Smooth muscle cell (in vitro differentiated cells): ENCODE data around the gene DAAM1. TPM values are rescaled to one million over a fixed set of nuclear protein-coding genes. Genes with fewer than 3 reads are reported as not detected.

Experiments used
- DNase-seq: peaks from one replicate; lab custom pipeline; 2025; ENCODE audit not compliant: unreplicated experiment; lab: John Stamatoyannopoulos, UW
- H2AFZ ChIP-seq: fragments of 200-600 bp; sonication (generic); 2 replicates; pipeline ENCODE4 v1.6.0; 2016; ENCODE audit warnings: antibody characterized with exemption, low read depth, mild to moderate bottlenecking
- H3F3A ChIP-seq: fragments of 200-600 bp; sonication (generic); 2 replicates; pipeline ENCODE4 v1.6.0; 2017; ENCODE audit warnings: antibody characterized with exemption, low read depth
- H3K27ac ChIP-seq: fragments of 200-600 bp; sonication (generic); 2 replicates; pipeline ENCODE4 v1.5.1; 2016; ENCODE audit warnings: low read depth, mild to moderate bottlenecking
- H3K27me3 ChIP-seq: fragments of 200-600 bp; sonication (generic); 2 replicates; pipeline ENCODE4 v1.6.1; 2016; ENCODE audit warnings: low read depth, mild to moderate bottlenecking
- H3K36me3 ChIP-seq: fragments of 200-600 bp; sonication (generic); 2 replicates; pipeline ENCODE4 v1.5.1; 2016; ENCODE audit warnings: low read depth
- H3K4me1 ChIP-seq: fragments of 200-600 bp; sonication (generic); 2 replicates; pipeline ENCODE4 v1.5.1; 2016; ENCODE audit warnings: low read depth
- H3K4me2 ChIP-seq: fragments of 200-600 bp; sonication (generic); 2 replicates; pipeline ENCODE4 v1.6.0; 2016; ENCODE audit warnings: mild to moderate bottlenecking
- H3K4me3 ChIP-seq: fragments of 200-600 bp; sonication (generic); 2 replicates; pipeline ENCODE4 v1.5.1; 2016; ENCODE audit warnings: mild to moderate bottlenecking
- H3K79me2 ChIP-seq: fragments of 200-600 bp; sonication (generic); 2 replicates; pipeline ENCODE4 v1.6.0; 2016; ENCODE audit warnings: low read depth, mild to moderate bottlenecking
- H3K9ac ChIP-seq: fragments of 200-600 bp; sonication (generic); 2 replicates; pipeline ENCODE4 v1.6.0; 2016; ENCODE audit warnings: low read depth
- H3K9me3 ChIP-seq: fragments of 200-600 bp; sonication (generic); replicated peaks from 2 replicates; pipeline ENCODE4 v1.5.1; 2016; ENCODE audit warnings: low read depth
- H4K20me1 ChIP-seq: fragments of 200-600 bp; sonication (generic); 2 replicates; pipeline ENCODE4 v1.6.0; 2016; ENCODE audit warnings: low read depth
- CTCF ChIP-seq: fragments of 200-600 bp; sonication (generic); IDR thresholded peaks from 2 replicates; pipeline ENCODE4 v1.5.1; 2017; ENCODE audit warnings: borderline replicate concordance, mild to moderate bottlenecking, antibody characterized with exemption; ENCODE audit not compliant: insufficient read depth, poor library complexity, severe bottlenecking
- WGBS: methylation state at CpG from one replicate; pipeline ENCODE4 v1.1.7; 2016; ENCODE audit warnings: low lambda C conversion rate; 5-methylcytosine and 5-hydroxymethylcytosine counted together
- polyA plus RNA-seq: library from polyadenylated mRNA; unstranded; fragments of >200 nt; fragmentation: Nextera tagmentation; extraction: Ambion mirVana; gene quantifications from 2 replicates; pipeline ENCODE4 v1.2.1, GENCODE V29; 2016
- total RNA-seq: library from RNA; depleted of rRNA; stranded (reverse); fragments of >200 nt; gene quantifications from 2 replicates; pipeline ENCODE4 v1.2.3, GENCODE V29; 2014

The DAAM1 gene
- total and polyA plus RNA-seq, 2 experiments from 2014 or later, result 10.9 to 46.4 TPM

- no peaks in the 10 kb centered on the region for H3K4me1 ChIP-seq
- no peak overlapping the region for H3K4me3 ChIP-seq
- no peak overlapping the region for H3K9ac ChIP-seq
- peak overlapping the region; percentile 22 for H3K4me2 ChIP-seq
- 64% methylated on average over 7 of the region's 7 CpGs for WGBS
- no peaks in the 10 kb centered on the region for H3K27me3 ChIP-seq
- no peak for DNase-seq
- TF ChIP-seq CTCF, result peak; percentile 26
- H3K79me2 ChIP-seq, result peaks cover 39% of the 10 kb centered on the region
- H3K9me3 ChIP-seq, result no peaks in the 10 kb centered on the region
- peaks cover 12% of the 10 kb centered on the region for H4K20me1 ChIP-seq
- peak overlapping the region; percentile 44 for H3K27ac ChIP-seq
- H3F3A ChIP-seq, result peaks cover 6% of the 10 kb centered on the region
- no peak overlapping the region for H2AFZ ChIP-seq
- no peaks in the 10 kb centered on the region for H3K36me3 ChIP-seq
These were observed 74.4 kb downstream of the DAAM1 start for GRCh38 chr14:59262717-59263454.

GRCh38 chr14:59265808-59266207 lies 77.3 kb downstream of the DAAM1 start:
- Histone ChIP-seq H3K4me2 (no peak overlapping the region), H4K20me1 (peaks cover 5% of the 10 kb centered on the region), H3K9ac (no peak overlapping the region), H3K9me3 (no peaks in the 10 kb centered on the region), H3K27ac (no peak overlapping the region), H3K79me2 (peaks cover 13% of the 10 kb centered on the region), H3K4me1 (no peaks in the 10 kb centered on the region), H3K36me3 (no peaks in the 10 kb centered on the region), H3K4me3 (no peak overlapping the region), H2AFZ (no peak overlapping the region), H3F3A (peaks cover 6% of the 10 kb centered on the region), H3K27me3 (no peaks in the 10 kb centered on the region)
- DNase-seq, result no peak
- no peak for TF ChIP-seq CTCF

GRCh38 chr14:59267046-59267445 lies 78.6 kb downstream of the DAAM1 start:
- no peaks in the 10 kb centered on the region for H3K9me3 ChIP-seq
- H3K4me1 ChIP-seq, result no peaks in the 10 kb centered on the region
- H3F3A ChIP-seq, result peaks cover 6% of the 10 kb centered on the region
- no peak overlapping the region for H3K9ac ChIP-seq
- no peaks in the 10 kb centered on the region for H3K36me3 ChIP-seq
- H3K4me3 ChIP-seq, result no peak overlapping the region
- H4K20me1 ChIP-seq, result peaks cover 5% of the 10 kb centered on the region
- peaks cover 2% of the 10 kb centered on the region for H3K79me2 ChIP-seq
- H3K27ac ChIP-seq, result no peak overlapping the region
- no peak overlapping the region for H3K4me2 ChIP-seq
- no peaks in the 10 kb centered on the region for H3K27me3 ChIP-seq
- H2AFZ ChIP-seq, result no peak overlapping the region
- no peak for DNase-seq
- WGBS, result 85% methylated on average over 2 of the region's 2 CpGs
- TF ChIP-seq CTCF, result no peak

GRCh38 chr14:59268011-59268410 lies 79.5 kb downstream of the DAAM1 start:
- no peaks in the 10 kb centered on the region for H3K79me2 ChIP-seq
- no peak overlapping the region for H3K4me3 ChIP-seq
- no peak overlapping the region for H2AFZ ChIP-seq
- H3K27me3 ChIP-seq, result no peaks in the 10 kb centered on the region
- no peak for DNase-seq
- H3K27ac ChIP-seq, result no peak overlapping the region
- 96% methylated on average over 10 of the region's 10 CpGs for WGBS
- no peak overlapping the region for H3K4me2 ChIP-seq
- no peaks in the 10 kb centered on the region for H3K4me1 ChIP-seq
- no peak overlapping the region for H3K9ac ChIP-seq
- H3K36me3 ChIP-seq, result no peaks in the 10 kb centered on the region
- H4K20me1 ChIP-seq, result peaks cover 5% of the 10 kb centered on the region
- TF ChIP-seq CTCF, result no peak
- peaks cover 7% of the 10 kb centered on the region for H3F3A ChIP-seq
- no peaks in the 10 kb centered on the region for H3K9me3 ChIP-seq
